WTC11 (cell line): ENCODE results near the gene FGFR2. TPM values are rescaled to one million over a fixed set of nuclear protein-coding genes. Genes with fewer than 3 reads are reported as not detected.

ENCODE experiments used
- ATAC-seq: fragments of 200-7000 bp; cut with Tn5 transposase; 2 replicates; pipeline ENCODE4 v1.10.0; 2021; ENCODE audit warnings: mild to moderate bottlenecking, moderate library complexity
- CTCF ChIA-PET: fragments of 300-600 bp; sonication (Branson Sonifier 250); formaldehyde crosslinking; loops from one replicate; lab custom pipeline; 2021; ENCODE audit warnings: antibody characterized with exemption; lab: Charles Lee
- POLR2A ChIA-PET: fragments of 350-600 bp; sonication (Branson Sonifier 250); formaldehyde crosslinking; loops from one replicate; lab custom pipeline; 2021; ENCODE audit warnings: antibody characterized with exemption; lab: Charles Lee
- DNase-seq: peaks from one replicate; pipeline ENCODE4 v3.0.0; 2021; ENCODE audit warnings: low spot score
- H3K27ac Mint-ChIP-seq: 2 replicates; pipeline ENCODE4 v1.8.0; 2021; ENCODE audit warnings: mixed read lengths
- H3K27me3 Mint-ChIP-seq: 2 replicates; pipeline ENCODE4 v1.8.0; 2021; ENCODE audit warnings: low read depth, mild to moderate bottlenecking, moderate library complexity, mixed read lengths
- H3K36me3 Mint-ChIP-seq: 2 replicates; pipeline ENCODE4 v1.8.0; 2021; ENCODE audit warnings: mixed read lengths
- H3K4me1 Mint-ChIP-seq: 2 replicates; pipeline ENCODE4 v1.8.0; 2022; ENCODE audit warnings: mixed read lengths
- H3K4me3 Mint-ChIP-seq: 2 replicates; pipeline ENCODE4 v1.8.0; 2021; ENCODE audit warnings: mild to moderate bottlenecking, moderate library complexity, mixed read lengths
- H3K9me3 Mint-ChIP-seq: 2 replicates; pipeline ENCODE4 v1.8.0; 2021; ENCODE audit warnings: mixed read lengths
- E2F4 ChIP-seq: sonication (generic); formaldehyde crosslinking; IDR thresholded peaks from 2 replicates; pipeline ENCODE4 v1.8.1; 2022; ENCODE audit warnings: low read depth, mild to moderate bottlenecking, moderate library complexity, missing genetic modification reagents, borderline replicate concordance
- ERG ChIP-seq: fragments of 250-450 bp; sonication (Bioruptor Pico); IDR thresholded peaks from 2 replicates; pipeline ENCODE4 v1.8.0; 2021; ENCODE audit warnings: mild to moderate bottlenecking
- ETV6 ChIP-seq: sonication (generic); formaldehyde crosslinking; IDR thresholded peaks from 2 replicates; pipeline ENCODE4 v1.8.1; 2022; ENCODE audit warnings: mild to moderate bottlenecking, missing genetic modification reagents
- FOXP4 ChIP-seq: sonication (generic); formaldehyde crosslinking; IDR thresholded peaks from 2 replicates; pipeline ENCODE4 v1.8.0; 2022; ENCODE audit warnings: mild to moderate bottlenecking, missing genetic modification reagents
- IRF2 ChIP-seq: sonication (generic); formaldehyde crosslinking; IDR thresholded peaks from 2 replicates; pipeline ENCODE4 v1.8.0; 2022; ENCODE audit warnings: low read depth, missing genetic modification reagents, borderline replicate concordance
- JAZF1 ChIP-seq: fragments of 250-450 bp; sonication (Bioruptor Pico); IDR thresholded peaks from 2 replicates; pipeline ENCODE4 v1.9.0; 2021; ENCODE audit warnings: moderate library complexity, mild to moderate bottlenecking, inconsistent platforms
- MXD4 ChIP-seq: fragments of 250-450 bp; sonication (Bioruptor Pico); IDR thresholded peaks from 2 replicates; pipeline ENCODE4 v1.8.0; 2021; ENCODE audit warnings: mild to moderate bottlenecking, moderate library complexity, borderline replicate concordance
- RELA ChIP-seq: sonication (generic); formaldehyde crosslinking; IDR thresholded peaks from 2 replicates; pipeline ENCODE4 v1.8.1; 2022; ENCODE audit warnings: missing genetic modification reagents, mild to moderate bottlenecking, borderline replicate concordance
- RORB ChIP-seq: fragments of 250-450 bp; sonication (Bioruptor Pico); IDR thresholded peaks from 2 replicates; pipeline ENCODE4 v1.9.0; 2021; ENCODE audit warnings: mild to moderate bottlenecking
- TEAD1 ChIP-seq: sonication (generic); formaldehyde crosslinking; IDR thresholded peaks from 2 replicates; pipeline ENCODE4 v1.8.0; 2022; ENCODE audit warnings: mild to moderate bottlenecking, missing genetic modification reagents
- USF2 ChIP-seq: sonication (generic); formaldehyde crosslinking; IDR thresholded peaks from 2 replicates; pipeline ENCODE4 v1.8.1; 2023; ENCODE audit warnings: mild to moderate bottlenecking, missing genetic modification reagents, moderate library complexity
- ZNF317 ChIP-seq: sonication (generic); formaldehyde crosslinking; IDR thresholded peaks from 2 replicates; pipeline ENCODE4 v1.8.1; 2023; ENCODE audit warnings: low read depth, mild to moderate bottlenecking, moderate library complexity, missing genetic modification reagents, borderline replicate concordance
- ZNF416 ChIP-seq: fragments of 250-450 bp; sonication (Bioruptor Pico); IDR thresholded peaks from 2 replicates; pipeline ENCODE4 v1.9.0; 2021; ENCODE audit warnings: mild to moderate bottlenecking, inconsistent platforms
- ZNF423 ChIP-seq: fragments of 250-450 bp; sonication (Bioruptor Pico); IDR thresholded peaks from 2 replicates; pipeline ENCODE4 v2.1.2; 2022; ENCODE audit warnings: mild to moderate bottlenecking, moderate library complexity
- ZNF425 ChIP-seq: fragments of 250-450 bp; sonication (Bioruptor Pico); conservative IDR thresholded peaks from 2 replicates; pipeline ENCODE4 v1.9.0; 2021; ENCODE audit warnings: mild to moderate bottlenecking
- ZNF532 ChIP-seq: fragments of 250-450 bp; sonication (Bioruptor Pico); IDR thresholded peaks from 2 replicates; pipeline ENCODE4 v1.9.0; 2021; ENCODE audit warnings: mild to moderate bottlenecking, borderline replicate concordance
- ZSCAN18 ChIP-seq: fragments of 250-450 bp; sonication (Bioruptor Pico); IDR thresholded peaks from 2 replicates; pipeline ENCODE4 v2.1.2; 2022; ENCODE audit warnings: mild to moderate bottlenecking, moderate library complexity
- total RNA-seq: library from RNA; stranded (reverse); gene quantifications from 3 replicates; pipeline ENCODE4 v1.2.3, GENCODE V29; 2021

The FGFR2 gene
- total RNA-seq, 1 experiment from 2014 or later: 95.0 TPM

- H3K4me1 Mint-ChIP-seq: peaks cover 64% of the 10 kb centered on the region
- peak overlapping the region; percentile 96 for H3K27ac Mint-ChIP-seq
- ChIA-PET CTCF (no interaction called here), POLR2A (no interaction called here)
- peaks cover 7% of the 10 kb centered on the region for H3K9me3 Mint-ChIP-seq
- no peak for TF ChIP-seq IRF2 (CRISPR knock-in tag)
- TF ChIP-seq ZNF532 (CRISPR knock-in tag): no peak
- no peak for TF ChIP-seq ETV6 (CRISPR knock-in tag)
- TF ChIP-seq ZNF416 (CRISPR knock-in tag): no peak
- no peak overlapping the region for H3K4me3 Mint-ChIP-seq
- no peaks in the 10 kb centered on the region for H3K27me3 Mint-ChIP-seq
- peaks cover 46% of the 10 kb centered on the region for H3K36me3 Mint-ChIP-seq
- DNase-seq (no peak), ATAC-seq (no peak)
Measured at GRCh38 chr10:121526801-121527221, 71.4 kb downstream of the FGFR2 start.

GRCh38 chr10:121526135-121526790 is 72.0 kb downstream of the FGFR2 start:
- no peak overlapping the region for H3K4me3 Mint-ChIP-seq
- H3K27me3 Mint-ChIP-seq: no peaks in the 10 kb centered on the region
- POLR2A ChIA-PET: no interaction called here
- H3K9me3 Mint-ChIP-seq: peaks cover 9% of the 10 kb centered on the region
- DNase-seq (no peak), ATAC-seq (no peak)
- CTCF ChIA-PET: interaction anchor here (1.2 kb wide), 1 partner anchor 82 kb away, joined by 4 read pairs; no protein-coding TSS in a partner anchor
- H3K36me3 Mint-ChIP-seq: peaks cover 51% of the 10 kb centered on the region
- peak overlapping the region; percentile 96 for H3K27ac Mint-ChIP-seq
- peaks cover 59% of the 10 kb centered on the region for H3K4me1 Mint-ChIP-seq
- no peak for TF ChIP-seq ZNF423 (CRISPR knock-in tag)
- no peak for TF ChIP-seq E2F4 (CRISPR knock-in tag)
- TF ChIP-seq JAZF1: no peak
- TF ChIP-seq ZSCAN18 (CRISPR knock-in tag): no peak
- no peak for TF ChIP-seq ERG (CRISPR knock-in tag)
- TF ChIP-seq FOXP4 (CRISPR knock-in tag): no peak
- no peak for TF ChIP-seq TEAD1 (CRISPR knock-in tag)
- TF ChIP-seq USF2: no peak
- no peak for TF ChIP-seq ZNF425 (CRISPR knock-in tag)
- TF ChIP-seq MXD4 (CRISPR knock-in tag): no peak
- no peak for TF ChIP-seq RORB (CRISPR knock-in tag)
- no peak for TF ChIP-seq RELA (CRISPR knock-in tag)
- TF ChIP-seq ZNF317: no peak
